Limb (tissue), 2 donors: ENCODE results near the gene CORO6.
A peak's percentile ranks its signal among the peaks of the same experiment; 100 is the strongest.

Experiments
- DNase-seq, 2 donors: peaks; one replicate each; pipeline ENCODE4 v3.0.0-alpha.2; 2016; ENCODE audit errors: extremely low spot score in 2 of 2

CORO6 gene

GRCh38 chr17:29591737-29592608, 30.7 kb downstream of the CORO6 start:
- peak; percentile 92 to 97 for DNase-seq

- peak in 1 of 2 donors; percentile 76 for DNase-seq
Observed at GRCh38 chr17:29591146-29591736, 31.5 kb downstream of the CORO6 start.

- DNase-seq = peak in 1 of 2 donors; percentile 57
Observed at GRCh38 chr17:29590411-29591145, 32.1 kb downstream of the CORO6 start.

- DNase-seq = peak; percentile 86 to 91
Observed at GRCh38 chr17:29589524-29590410, 32.9 kb downstream of the CORO6 start, which contains the start of gene GIT1. TSS of gene GIT1 (minus strand) at chr17:29589648. CDS start at chr17:29589378, 270 bp downstream.

- DNase-seq = no peak
Observed at GRCh38 chr17:29588562-29589411, 33.9 kb downstream of the CORO6 start.

- DNase-seq = no peak
Observed at GRCh38 chr17:29588017-29588561, 34.6 kb downstream of the CORO6 start.

GRCh38 chr17:29587591-29587990, 35.1 kb downstream of the CORO6 start:
- DNase-seq = no peak

- no peak for DNase-seq
Observed at GRCh38 chr17:29586676-29587469, 35.8 kb downstream of the CORO6 start.

GRCh38 chr17:29585080-29585751, 37.5 kb downstream of the CORO6 start:
- no peak for DNase-seq

- DNase-seq = no peak
Observed at GRCh38 chr17:29584452-29585079, 38.1 kb downstream of the CORO6 start.

- DNase-seq = no peak
Observed at GRCh38 chr17:29583324-29584248, 39.1 kb downstream of the CORO6 start.

GRCh38 chr17:29582772-29583171, 39.9 kb downstream of the CORO6 start:
- peak in 1 of 2 donors; percentile 24 for DNase-seq

- no peak for DNase-seq
Observed at GRCh38 chr17:29582254-29582765, 40.4 kb downstream of the CORO6 start.

- no peak for DNase-seq
Observed at GRCh38 chr17:29581583-29582253, 41.0 kb downstream of the CORO6 start.

- peak in 1 of 2 donors; percentile 86 for DNase-seq
Observed at GRCh38 chr17:29579866-29580771, 42.6 kb downstream of the CORO6 start.
